GM12878 (cell line): ENCODE results near the gene WDR31. TPM values are rescaled to one million over a fixed set of nuclear protein-coding genes. Genes with fewer than 3 reads are reported as not detected.

Source experiments
- ATAC-seq: fragments of 200-7000 bp; cut with Tn5 transposase; 3 replicates; pipeline ENCODE4 v1.9.1; 2020; ENCODE audit warnings: mild to moderate bottlenecking, moderate library complexity
- BruUV-seq: library from RNA; stranded (reverse); fragments of 400-500 nt; replicated peaks from 2 replicates; lab custom pipeline; 2021; lab: Mats Ljungman, UMichigan
- CTCF ChIA-PET: fragments of 300-600 bp; sonication (Branson Sonifier 250); formaldehyde crosslinking; extraction: SDS; loops from one replicate; lab custom pipeline; 2021; ENCODE audit warnings: inconsistent platforms; lab: Yijun Ruan, JAX
- POLR2A ChIA-PET: fragments of 350-600 bp; formaldehyde crosslinking; extraction: SDS; loops from one replicate; lab custom pipeline; 2021; ENCODE audit warnings: inconsistent platforms; lab: Charles Lee
- RAD21 ChIA-PET: fragments of 300-600 bp; sonication (Branson Sonifier 250); formaldehyde crosslinking; loops from one replicate; lab custom pipeline; 2023; ENCODE audit warnings: antibody characterized with exemption; ENCODE audit not compliant: unreplicated experiment; lab: Charles Lee
- SMC1A ChIA-PET: fragments of 300-600 bp; sonication (Branson Sonifier 250); formaldehyde crosslinking; loops from one replicate; lab custom pipeline; 2023; ENCODE audit not compliant: unreplicated experiment, uncharacterized antibody; lab: Charles Lee
- DNase-seq: peaks from one replicate; pipeline ENCODE4 v3.0.0-alpha.2; 2011; ENCODE audit warnings: low read depth, low spot score
- FAIRE-seq: peaks from 3 replicates; lab custom pipeline; 2011; peaks lifted over from hg19 to GRCh38; lab: Jason Lieb, UNC
- H2AFZ ChIP-seq: 2 replicates; pipeline ENCODE4 v1.6.0; 2011; ENCODE audit warnings: low read depth, low read length, control low read depth; ENCODE audit not compliant: control insufficient read depth
- H3K27ac ChIP-seq: 2 replicates; pipeline ENCODE4 v1.5.1; 2011; ENCODE audit warnings: control low read depth; ENCODE audit not compliant: control insufficient read depth, insufficient read depth
- H3K27me3 ChIP-seq, 2 experiments: replicated peaks in 1 of 2; 2 replicates each; pipeline versions ENCODE4 v1.6.0 to v1.6.1; 2011; ENCODE audit warnings: low read length in 1 of 2; ENCODE audit not compliant: control insufficient read depth in 2 of 2, insufficient read depth in 2 of 2
- H3K36me3 ChIP-seq, 2 experiments: 2 replicates each; pipeline ENCODE4 v1.5.1; 2011; ENCODE audit warnings: low read length in 1 of 2; ENCODE audit not compliant: control insufficient read depth in 2 of 2, insufficient read depth in 2 of 2
- H3K4me1 ChIP-seq: 2 replicates; pipeline ENCODE4 v1.6.1; 2011; ENCODE audit warnings: mild to moderate bottlenecking, low read length, moderate library complexity, mixed read lengths; ENCODE audit not compliant: control insufficient read depth, insufficient read depth
- H3K4me2 ChIP-seq: 2 replicates; pipeline ENCODE4 v1.6.0; 2011; ENCODE audit warnings: control low read depth; ENCODE audit not compliant: control insufficient read depth, insufficient read depth
- H3K4me3 ChIP-seq: fragments of 200-600 bp; sonication (generic); 2 replicates; pipeline ENCODE4 v1.5.1; 2016
- H3K79me2 ChIP-seq: 2 replicates; pipeline ENCODE4 v1.6.0; 2011; ENCODE audit warnings: low read length; ENCODE audit not compliant: control insufficient read depth, insufficient read depth
- H3K9ac ChIP-seq: 2 replicates; pipeline ENCODE4 v1.8.0; 2011; ENCODE audit warnings: low read length, control low read depth, mixed read lengths; ENCODE audit not compliant: control insufficient read depth, insufficient read depth
- H3K9me3 ChIP-seq: replicated peaks from 3 replicates; pipeline ENCODE4 v1.5.1; 2011; ENCODE audit warnings: mild to moderate bottlenecking, low read length; ENCODE audit not compliant: control insufficient read depth, insufficient read depth
- H4K20me1 ChIP-seq: 2 replicates; pipeline ENCODE4 v1.6.0; 2011; ENCODE audit not compliant: control insufficient read depth, insufficient read depth
- CUX1 ChIP-seq: IDR thresholded peaks from 2 replicates; pipeline ENCODE4 v1.6.1; 2012; ENCODE audit warnings: improper control_type of control experiment, low read depth, low read length; ENCODE audit not compliant: insufficient replicate concordance
- E2F4 ChIP-seq: IDR thresholded peaks from 2 replicates; pipeline ENCODE4 v1.6.1; 2012; ENCODE audit warnings: low read depth, low read length, improper control_type of control experiment
- EGR1 ChIP-seq, 2 experiments: IDR thresholded peaks; 1 replicate in 1 of 2; 2 replicates in 1 of 2; pipeline ENCODE4 v1.6.1; 2011 to 2012; ENCODE audit warnings: low read depth in 2 of 2, low read length in 2 of 2, borderline replicate concordance in 1 of 2, mild to moderate bottlenecking in 1 of 2, moderate library complexity in 1 of 2
- ESRRA ChIP-seq: IDR thresholded peaks from 2 replicates; pipeline ENCODE4 v1.6.1; 2012; ENCODE audit warnings: mild to moderate bottlenecking, low read length, improper control_type of control experiment
- HDAC6 ChIP-seq: fragments of 200-600 bp; sonication (generic); IDR thresholded peaks from one replicate; pipeline ENCODE4 v1.8.0; 2017; ENCODE audit warnings: antibody characterized with exemption; ENCODE audit not compliant: unreplicated experiment
- IRF4 ChIP-seq: IDR thresholded peaks from 2 replicates; pipeline ENCODE4 v1.6.1; 2011; ENCODE audit warnings: low read depth, low read length
- RAD21 ChIP-seq: IDR thresholded peaks from 2 replicates; pipeline ENCODE4 v1.6.1; 2011; ENCODE audit warnings: mild to moderate bottlenecking, low read depth, low read length, moderate library complexity; ENCODE audit not compliant: insufficient read depth
- SP1 ChIP-seq: IDR thresholded peaks from one replicate; pipeline ENCODE4 v1.6.1; 2011; ENCODE audit warnings: low read depth, low read length
- SUPT20H ChIP-seq: IDR thresholded peaks from 2 replicates; pipeline ENCODE4 v1.6.1; 2011; ENCODE audit warnings: low read depth, mild to moderate bottlenecking, low read length, moderate library complexity, borderline replicate concordance; ENCODE audit not compliant: control insufficient read depth
- TCF3 ChIP-seq: IDR thresholded peaks from 2 replicates; pipeline ENCODE4 v1.6.1; 2012; ENCODE audit warnings: low read depth, mild to moderate bottlenecking, low read length, borderline replicate concordance; ENCODE audit not compliant: insufficient read depth
- WGBS: methylation state at CpG from one replicate; pipeline ENCODE4 v1.1.6; 2016; ENCODE audit warnings: low lambda C conversion rate; ENCODE audit not compliant: insufficient replicate concordance, insufficient coverage; ENCODE audit errors: missing lambda C conversion rate; 5-methylcytosine and 5-hydroxymethylcytosine counted together
- in situ Hi-C: fragments of 300-500 bp; cut with MboI; formaldehyde crosslinking; loops from 9 replicates; pipeline ENCODE4 v1.14.3; 2018; ENCODE audit warnings: mixed read lengths
- intact Hi-C: fragments of 100-400 bp; cut with micrococcal nuclease; formaldehyde crosslinking; loops from one replicate; pipeline ENCODE4 v1.14.2; 2022; ENCODE audit not compliant: unreplicated experiment
- polyA plus RNA-seq, 11 experiments: library from polyadenylated mRNA; depleted of rRNA in 4 of 11; unstranded in 6 of 11; stranded (reverse) in 5 of 11; fragments of >200 nt; fragmentation: Nextera tagmentation in 4 of 11; fragmentation: Illumina TruSeq in 1 of 11; extraction: Ambion mirVana in 4 of 11; extraction: Trizol in 1 of 11; gene quantifications; 1 replicate in 1 of 11; 2 replicates in 10 of 11; pipeline versions ENCODE4 v1.2.1 to v1.2.3, GENCODE V29; 2011 to 2016; ENCODE audit warnings: inconsistent platforms in 2 of 11, missing spikeins in 2 of 11, low read depth in 1 of 11
- total RNA-seq, 4 experiments: library from RNA; depleted of rRNA in 3 of 4; stranded (reverse); fragments of >200 nt in 3 of 4; fragmentation: Illumina TruSeq in 1 of 4; extraction: Trizol in 1 of 4; gene quantifications; 2 replicates each; pipeline versions ENCODE4 v1.2.1 to v1.2.3, GENCODE V29; 2013 to 2021
- TF ChIP-seq, protein P1 (sequence below): IDR thresholded peaks from 2 replicates; pipeline ENCODE4 v1.6.1; 2011; ENCODE audit warnings: borderline replicate concordance, low read depth, mild to moderate bottlenecking, moderate library complexity, low read length; ENCODE audit not compliant: insufficient read depth, poor library complexity, severe bottlenecking
- TF ChIP-seq, protein P2 (sequence below): IDR thresholded peaks from 2 replicates; pipeline ENCODE4 v1.6.1; 2012; ENCODE audit warnings: low read depth, low read length, improper control_type of control experiment

Gene WDR31
- total and polyA plus RNA-seq, 10 of the 15 experiments (the other 5 are each of a cell fraction or from before 2014, with no cell fraction given), result 0.26 to 1.7 (median 0.79) TPM

DNA sequence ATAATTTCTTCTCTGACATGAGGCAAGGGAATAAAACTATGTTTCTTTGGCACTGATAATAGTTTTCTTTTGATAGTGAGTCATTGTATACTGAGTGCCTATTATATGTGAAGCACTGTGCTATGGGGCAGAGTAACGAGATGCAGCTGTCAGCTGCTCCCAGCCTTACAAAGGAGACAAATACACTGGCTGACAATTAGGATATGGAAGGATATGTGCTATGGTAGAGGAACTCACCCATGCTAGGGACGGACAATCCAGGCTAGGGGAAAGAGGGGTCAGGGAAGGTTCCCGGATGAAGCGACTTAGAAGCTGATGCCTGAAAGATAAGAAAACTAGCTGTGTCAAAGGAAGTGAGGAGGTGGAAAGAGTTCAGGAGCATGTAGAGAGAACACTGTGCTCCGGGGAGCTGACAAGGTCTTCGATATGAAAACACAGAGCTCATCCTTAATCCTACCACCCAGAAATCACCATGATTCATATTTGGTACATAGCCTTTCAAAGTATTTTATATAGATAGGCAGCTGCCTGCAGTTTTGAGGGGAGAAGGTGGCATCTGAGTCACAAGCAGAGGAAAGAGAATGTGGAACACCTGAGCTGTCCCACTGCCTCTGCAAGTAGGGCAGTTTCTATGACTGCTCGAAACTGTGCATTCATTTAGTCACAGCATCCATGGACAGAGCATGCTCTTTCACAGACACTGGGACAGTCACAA is 21.4 kb upstream of the WDR31 start:
- no peaks in the 10 kb centered on the region for H3K9me3 ChIP-seq
- ChIA-PET CTCF (interaction anchor here (0.7 to 1.1 kb wide), 3 partner anchors 46 to 293 kb away, joined by 3 to 4 read pairs (median 3); no protein-coding TSS in a partner anchor), POLR2A (interaction anchor here (0.6 kb wide), 1 partner anchor 13 kb away, joined by 3 read pairs; no protein-coding TSS in a partner anchor), SMC1A (interaction anchor here (0.6 to 1.7 kb wide), 5 partner anchors 10 to 1032 kb away, joined by 3 to 5 read pairs (median 3); no protein-coding TSS in a partner anchor), RAD21 (no interaction called here)
- no peaks in the 10 kb centered on the region for H3K4me1 ChIP-seq
- intact Hi-C loops, result no loop called here
- H3K4me2 ChIP-seq, result no peak overlapping the region
- no peak overlapping the region for H2AFZ ChIP-seq
- FAIRE-seq (no peak), DNase-seq (no peak), ATAC-seq (peak; percentile 26; the same call in 2 of the 3 replicates)
- H3K9ac ChIP-seq, result no peak overlapping the region
- H3K36me3 ChIP-seq, result no peaks in the 10 kb centered on the region
- no peak overlapping the region for H3K4me3 ChIP-seq
- no peak overlapping the region for H3K27ac ChIP-seq
- WGBS, result 40% methylated on average over 7 of the region's 7 CpGs
- no peaks in the 10 kb centered on the region for H3K27me3 ChIP-seq
- no peaks in the 10 kb centered on the region for H4K20me1 ChIP-seq
- in situ Hi-C loops, result no loop called here
- no peaks in the 10 kb centered on the region for H3K79me2 ChIP-seq
- no TSS peak for BruUV-seq
- TF ChIP-seq SUPT20H, result no peak
- TF ChIP-seq HDAC6, result no peak
- TF ChIP-seq IRF4, result no peak
- TF ChIP-seq EGR1 (IDR thresholded peaks at IDR 0.05; ENCODE audit: borderline replicate concordance in 1 of 2, low read depth in 2 of 2, low read length in 2 of 2), result no peak
- no peak for TF ChIP-seq TCF3
- no peak for TF ChIP-seq SP1
- TF ChIP-seq ESRRA, result no peak
- TF ChIP-seq, protein P1, sequence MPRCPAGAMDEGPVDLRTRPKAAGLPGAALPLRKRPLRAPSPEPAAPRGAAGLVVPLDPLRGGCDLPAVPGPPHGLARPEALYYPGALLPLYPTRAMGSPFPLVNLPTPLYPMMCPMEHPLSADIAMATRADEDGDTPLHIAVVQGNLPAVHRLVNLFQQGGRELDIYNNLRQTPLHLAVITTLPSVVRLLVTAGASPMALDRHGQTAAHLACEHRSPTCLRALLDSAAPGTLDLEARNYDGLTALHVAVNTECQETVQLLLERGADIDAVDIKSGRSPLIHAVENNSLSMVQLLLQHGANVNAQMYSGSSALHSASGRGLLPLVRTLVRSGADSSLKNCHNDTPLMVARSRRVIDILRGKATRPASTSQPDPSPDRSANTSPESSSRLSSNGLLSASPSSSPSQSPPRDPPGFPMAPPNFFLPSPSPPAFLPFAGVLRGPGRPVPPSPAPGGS, result no peak
- TF ChIP-seq RAD21, result no peak
- no peak for TF ChIP-seq CUX1
- TF ChIP-seq, protein P2, sequence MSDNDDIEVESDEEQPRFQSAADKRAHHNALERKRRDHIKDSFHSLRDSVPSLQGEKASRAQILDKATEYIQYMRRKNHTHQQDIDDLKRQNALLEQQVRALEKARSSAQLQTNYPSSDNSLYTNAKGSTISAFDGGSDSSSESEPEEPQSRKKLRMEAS, result no peak
- TF ChIP-seq E2F4, result no peak
